GM12872 (cell line): ENCODE results near the gene TNFAIP2.

Experiments used
- TF ChIP-seq, protein P1 (sequence below): IDR thresholded peaks from 3 replicates; pipeline ENCODE4 v1.5.1; 2011; ENCODE audit warnings: low read depth, mild to moderate bottlenecking, low read length, moderate library complexity; ENCODE audit not compliant: insufficient read depth

Gene TNFAIP2

DNA sequence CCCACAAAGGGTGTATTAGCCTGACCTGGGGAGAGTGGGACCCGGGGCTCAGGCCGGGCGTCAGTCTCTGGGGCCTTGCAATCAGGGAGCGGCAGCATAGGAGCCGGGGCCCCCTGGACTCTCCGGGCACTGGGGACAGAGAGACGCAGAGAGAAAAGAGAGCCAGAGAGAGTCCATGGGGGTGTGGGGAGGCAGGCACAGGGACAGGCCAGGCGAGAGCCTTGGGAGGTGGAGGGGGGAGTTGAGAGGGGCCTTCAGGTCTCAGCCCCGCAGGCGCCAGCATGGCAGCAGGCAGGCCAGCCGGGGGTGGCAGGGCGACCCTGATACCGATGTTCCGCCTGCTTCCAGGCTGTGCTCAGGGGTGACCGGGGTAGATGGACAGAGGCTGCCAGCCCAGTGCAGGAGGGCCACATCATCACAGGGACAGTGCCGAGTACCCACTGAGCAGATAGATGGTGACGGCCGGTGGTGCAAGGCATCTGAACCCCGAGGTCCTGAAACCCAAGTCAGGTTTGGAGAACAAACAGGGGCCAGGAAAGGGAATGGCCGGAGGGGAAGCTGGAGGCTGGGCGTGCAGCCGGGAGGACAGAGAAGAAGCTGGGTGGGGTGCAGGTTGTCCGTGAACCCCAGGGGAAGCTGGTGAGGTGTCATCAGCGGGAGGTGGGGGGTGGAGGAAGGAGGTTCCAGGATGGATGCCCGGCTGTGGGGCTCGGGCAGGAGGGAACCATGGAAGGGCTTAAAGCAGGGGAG, 25.8 kb upstream of the TNFAIP2 start:
- TF ChIP-seq, protein P1, sequence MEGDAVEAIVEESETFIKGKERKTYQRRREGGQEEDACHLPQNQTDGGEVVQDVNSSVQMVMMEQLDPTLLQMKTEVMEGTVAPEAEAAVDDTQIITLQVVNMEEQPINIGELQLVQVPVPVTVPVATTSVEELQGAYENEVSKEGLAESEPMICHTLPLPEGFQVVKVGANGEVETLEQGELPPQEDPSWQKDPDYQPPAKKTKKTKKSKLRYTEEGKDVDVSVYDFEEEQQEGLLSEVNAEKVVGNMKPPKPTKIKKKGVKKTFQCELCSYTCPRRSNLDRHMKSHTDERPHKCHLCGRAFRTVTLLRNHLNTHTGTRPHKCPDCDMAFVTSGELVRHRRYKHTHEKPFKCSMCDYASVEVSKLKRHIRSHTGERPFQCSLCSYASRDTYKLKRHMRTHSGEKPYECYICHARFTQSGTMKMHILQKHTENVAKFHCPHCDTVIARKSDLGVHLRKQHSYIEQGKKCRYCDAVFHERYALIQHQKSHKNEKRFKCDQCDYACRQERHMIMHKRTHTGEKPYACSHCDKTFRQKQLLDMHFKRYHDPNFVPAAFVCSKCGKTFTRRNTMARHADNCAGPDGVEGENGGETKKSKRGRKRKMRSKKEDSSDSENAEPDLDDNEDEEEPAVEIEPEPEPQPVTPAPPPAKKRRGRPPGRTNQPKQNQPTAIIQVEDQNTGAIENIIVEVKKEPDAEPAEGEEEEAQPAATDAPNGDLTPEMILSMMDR: no peak

DNA sequence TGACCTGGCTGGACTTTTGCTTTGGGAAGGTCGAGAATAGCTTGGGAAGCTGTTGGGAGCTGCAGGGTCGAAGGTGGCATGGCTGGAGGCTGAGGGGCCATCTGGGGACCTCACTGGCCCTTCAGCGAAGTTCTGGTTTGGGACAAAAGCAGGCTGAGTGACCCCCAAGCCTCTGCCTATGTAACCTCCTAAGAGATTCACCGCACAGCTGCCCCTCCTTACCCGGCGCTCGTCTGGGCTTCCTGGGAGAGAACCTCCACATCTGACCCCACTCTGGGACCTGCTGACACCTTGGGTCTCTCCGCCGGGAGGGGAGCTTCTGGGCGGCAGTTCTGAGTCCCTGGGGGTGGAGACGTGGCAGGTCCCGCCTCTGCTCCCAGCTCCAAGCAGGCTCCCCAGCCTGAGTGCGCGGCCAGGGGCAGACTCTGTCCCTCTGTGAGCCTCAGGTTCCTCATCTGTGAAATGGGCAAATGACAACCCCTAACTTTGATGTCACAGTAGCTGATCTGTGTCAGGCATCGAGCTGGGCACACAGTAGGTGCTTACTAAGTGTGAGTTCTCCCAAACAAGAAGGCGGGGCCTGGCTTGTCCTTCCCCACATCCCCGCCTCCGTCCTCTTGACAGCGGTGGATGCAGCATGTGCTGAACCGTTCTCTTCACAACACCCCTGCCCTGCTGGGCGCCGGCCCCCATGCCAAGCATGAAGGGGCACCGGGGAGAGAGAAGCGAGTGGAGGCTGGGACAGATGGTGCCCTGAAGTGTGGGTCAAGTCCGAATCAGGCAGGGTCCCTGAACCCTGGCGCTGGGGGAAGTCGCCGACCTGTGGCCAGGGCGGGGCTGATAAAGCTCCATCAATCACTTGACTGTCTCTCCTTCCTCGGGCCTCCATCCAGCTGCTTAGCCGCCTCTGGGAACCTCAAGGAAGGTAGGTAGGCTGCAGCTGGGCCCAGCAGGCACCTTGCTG, 25.0 kb upstream of the TNFAIP2 start:
- TF ChIP-seq, protein P1: no peak

DNA sequence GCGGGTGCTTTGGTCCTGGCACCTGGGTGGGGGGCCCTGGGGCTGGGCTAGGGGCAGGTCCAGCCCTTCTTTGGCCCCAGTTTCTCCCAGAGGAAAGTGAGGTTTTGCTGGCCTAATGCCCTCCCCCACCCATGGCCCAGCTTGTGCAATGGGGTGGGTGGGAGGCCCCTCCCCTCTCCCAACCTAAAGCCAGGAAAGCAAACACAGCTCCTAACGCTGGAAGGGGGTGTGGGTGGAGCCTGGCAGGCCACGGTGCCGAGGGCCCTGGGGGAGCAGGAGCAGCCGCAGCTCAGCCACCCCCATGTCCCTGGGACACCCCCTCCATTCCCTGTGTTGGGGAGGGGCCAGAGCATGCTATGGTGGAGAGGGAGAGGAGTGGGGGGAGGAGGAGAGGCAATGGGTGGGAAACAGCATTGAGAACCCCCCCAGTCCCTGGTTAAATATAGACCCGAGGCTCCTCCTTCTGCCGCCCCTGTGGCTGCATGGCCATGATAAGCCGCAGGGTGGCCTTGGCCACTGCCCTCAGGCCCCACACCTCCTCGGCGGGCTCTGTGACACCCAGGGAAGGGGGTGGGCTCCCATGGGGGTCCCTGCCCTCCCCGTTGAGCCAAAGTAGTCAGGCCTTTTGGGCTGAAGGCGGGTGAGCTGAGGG, 24.1 kb upstream of the TNFAIP2 start:
- TF ChIP-seq, protein P1: no peak

DNA sequence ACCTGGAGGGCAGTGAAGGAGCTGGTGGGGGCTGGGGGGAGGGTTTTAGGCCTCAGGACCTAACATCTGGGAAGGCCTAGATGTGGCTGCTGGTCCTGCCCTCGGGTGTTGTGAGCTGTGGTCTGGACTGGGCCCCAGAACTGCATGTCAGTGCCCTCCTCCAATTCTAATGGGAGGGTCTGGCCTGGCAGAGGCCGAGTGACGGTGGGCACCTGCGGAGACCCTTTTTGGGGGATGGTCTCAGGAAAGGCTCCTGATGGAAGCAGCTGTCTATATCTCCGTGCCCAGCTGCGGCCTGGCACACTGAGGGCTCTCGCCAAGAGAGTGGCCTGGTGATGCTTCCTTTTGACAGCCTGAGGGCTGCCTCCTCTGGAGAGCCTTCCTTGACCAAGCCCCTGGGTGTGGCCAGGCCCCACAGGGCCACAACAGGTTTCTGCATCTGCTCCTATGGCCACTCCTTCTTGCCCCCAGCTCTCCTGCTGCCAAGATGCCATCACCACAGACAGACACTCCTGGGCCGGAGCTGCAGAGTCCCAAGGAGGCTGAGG, 23.5 kb upstream of the TNFAIP2 start:
- TF ChIP-seq, protein P1: no peak

DNA sequence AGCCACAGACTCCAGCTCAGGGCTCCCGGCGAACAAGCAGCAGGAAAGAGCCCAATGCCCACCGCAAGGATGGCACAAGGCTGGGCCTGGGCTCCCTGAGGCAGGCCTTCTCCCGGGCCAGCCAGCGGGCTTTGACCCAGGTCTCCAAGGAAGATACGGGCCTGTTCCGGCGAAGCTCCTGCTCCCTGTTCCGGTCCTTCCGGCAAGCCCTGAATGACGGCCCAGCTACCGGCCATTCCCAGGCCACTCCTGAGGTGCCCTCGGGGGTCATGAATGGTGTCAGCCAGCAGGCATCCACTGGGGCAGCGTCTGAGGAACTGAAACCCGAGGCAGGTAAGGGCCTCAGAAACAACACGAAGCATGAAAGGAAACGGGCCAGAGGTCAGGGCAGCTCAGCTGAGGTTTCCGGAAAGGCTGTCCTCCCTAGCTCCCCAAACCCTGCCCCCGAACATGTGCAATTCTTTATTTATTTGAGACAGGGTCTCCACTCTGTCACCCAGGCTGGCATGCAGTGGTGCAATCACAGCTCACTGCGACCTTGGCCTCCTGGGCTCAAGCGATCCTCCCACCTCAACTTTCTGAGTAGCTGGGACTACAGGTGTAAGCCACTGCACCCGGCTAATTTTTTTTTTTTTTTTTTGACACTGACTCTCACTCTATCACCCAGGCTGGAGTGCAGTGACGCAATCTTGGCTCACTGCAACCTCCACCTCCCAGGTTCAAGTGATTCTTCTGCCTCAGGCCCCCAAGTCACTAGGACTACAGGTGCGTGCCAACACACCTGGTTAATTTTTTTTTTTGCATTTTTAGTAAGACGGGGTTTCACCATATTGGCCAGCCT, 22.8 kb upstream of the TNFAIP2 start:
- TF ChIP-seq, protein P1: no peak

DNA sequence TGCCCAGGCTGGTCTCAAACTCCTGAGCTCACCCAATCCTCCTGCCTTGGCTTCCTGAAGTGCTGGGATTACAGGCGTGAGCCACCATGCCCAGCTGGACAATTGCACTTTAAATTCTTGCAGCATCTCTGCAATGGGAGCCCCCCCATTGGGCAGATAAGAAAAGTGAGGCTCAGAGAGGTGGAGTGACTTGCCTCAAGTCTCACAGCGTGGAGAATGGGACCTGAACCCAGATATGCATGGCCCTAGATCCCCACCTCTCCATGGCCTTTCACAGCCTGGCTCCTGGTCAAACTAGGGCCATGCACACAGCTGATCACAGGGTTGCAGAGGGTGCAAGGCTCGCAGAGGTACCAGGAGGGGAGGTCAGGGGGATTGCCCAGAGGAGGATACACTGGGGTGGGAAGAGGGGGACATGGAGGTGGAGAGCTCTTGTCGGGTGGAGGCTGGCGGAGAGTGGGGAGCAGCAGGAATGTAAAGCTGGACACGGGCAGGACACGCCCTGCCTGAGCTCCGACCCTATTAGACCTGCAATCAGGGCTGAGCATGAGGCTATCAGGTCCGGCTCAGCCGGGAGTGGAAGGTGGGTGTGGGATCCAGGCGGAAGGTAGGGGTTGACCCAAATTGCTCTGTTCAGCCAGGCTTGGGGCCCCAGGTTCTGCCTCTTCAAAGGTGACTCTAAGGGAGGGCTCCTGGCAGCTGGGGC, 21.9 kb upstream of the TNFAIP2 start:
- TF ChIP-seq, protein P1: no peak
